DMS 273 treated with DMSO at 0.1 percent for 48 hours (cell line): ENCODE data around the gene FHOD3.

ENCODE experiments used
- DNase-seq: peaks from one replicate; lab custom pipeline; 2025; lab: John Stamatoyannopoulos, UW

The FHOD3 gene

GRCh38 chr18:36522509-36522908 is 225.0 kb downstream of the FHOD3 start:
- DNase-seq = no peak

- no peak for DNase-seq
These were observed 228.4 kb downstream of the FHOD3 start for GRCh38 chr18:36525913-36526312.

- DNase-seq = no peak
These were observed 229.1 kb downstream of the FHOD3 start for GRCh38 chr18:36526611-36527010.

- no peak for DNase-seq
These were observed 229.5 kb downstream of the FHOD3 start for GRCh38 chr18:36527051-36527450.

- DNase-seq = no peak
These were observed 230.4 kb downstream of the FHOD3 start for GRCh38 chr18:36527740-36528455.

- no peak for DNase-seq
These were observed 232.2 kb downstream of the FHOD3 start for GRCh38 chr18:36529747-36530146.

- DNase-seq = peak; percentile 42
These were observed 233.3 kb downstream of the FHOD3 start for GRCh38 chr18:36530676-36531405.

GRCh38 chr18:36531636-36532035 is 234.1 kb downstream of the FHOD3 start:
- no peak for DNase-seq

GRCh38 chr18:36532394-36532793 is 234.9 kb downstream of the FHOD3 start:
- no peak for DNase-seq

- no peak for DNase-seq
These were observed 235.3 kb downstream of the FHOD3 start for GRCh38 chr18:36532815-36533214.

- DNase-seq = no peak
These were observed 236.1 kb downstream of the FHOD3 start for GRCh38 chr18:36533446-36534153.

GRCh38 chr18:36534154-36534688 is 236.7 kb downstream of the FHOD3 start:
- no peak for DNase-seq

- DNase-seq = no peak
These were observed 237.9 kb downstream of the FHOD3 start for GRCh38 chr18:36535202-36535935.

- DNase-seq = peak; percentile 56
These were observed 238.9 kb downstream of the FHOD3 start for GRCh38 chr18:36536426-36536825.

GRCh38 chr18:36537289-36537688 is 239.8 kb downstream of the FHOD3 start:
- DNase-seq = no peak

- no peak for DNase-seq
These were observed 242.2 kb downstream of the FHOD3 start for GRCh38 chr18:36539674-36540231.

- no peak for DNase-seq
These were observed 245.5 kb downstream of the FHOD3 start for GRCh38 chr18:36543030-36543429.

GRCh38 chr18:36543991-36544725 is 246.6 kb downstream of the FHOD3 start:
- no peak for DNase-seq

- DNase-seq = no peak
These were observed 248.4 kb downstream of the FHOD3 start for GRCh38 chr18:36545821-36546427.

- DNase-seq = no peak
These were observed 249.4 kb downstream of the FHOD3 start for GRCh38 chr18:36546876-36547275.
